Measurements from ENCODE around the gene TLL2. TPM values are rescaled to one million over a fixed set of nuclear protein-coding genes. Genes with fewer than 3 reads are reported as not detected.
A peak's percentile ranks its signal among the peaks of the same experiment; 100 is the strongest.

Gene TLL2
- total and polyA plus RNA-seq, 7 experiments from 2014 or later = 0.24 TPM; not detected in 6

DNA sequence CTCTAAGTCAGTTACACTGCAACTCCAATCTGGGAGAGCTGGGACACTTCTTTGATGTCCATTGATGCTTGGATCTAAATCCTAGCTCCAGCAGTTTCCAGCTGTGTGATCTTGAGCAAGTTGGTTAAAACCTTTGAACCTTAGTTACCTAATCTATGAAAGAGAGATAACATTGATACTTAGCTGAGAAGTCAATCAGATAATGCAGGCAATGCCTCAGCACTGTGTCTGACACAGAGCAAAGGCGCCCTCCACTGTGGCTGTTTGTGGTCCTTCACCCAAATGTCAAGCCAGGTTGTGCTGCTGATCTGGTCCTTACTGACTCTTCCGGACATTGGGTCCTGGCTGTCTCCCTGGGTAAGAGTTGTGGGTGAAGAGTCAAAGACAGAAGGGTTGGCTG lies 189.3 kb downstream of the TLL2 start:
- Histone ChIP-seq H3K4me1 (ENCODE audit: control insufficient read depth in 2 of 2, insufficient read depth in 2 of 2, low read length in 2 of 2) (no peaks in the 10 kb centered on the region), H3K4me3 (ENCODE audit: low read length) (no peak overlapping the region), H3K36me3 (ENCODE audit: control insufficient read depth in 2 of 3, insufficient read depth in 3 of 3, low read length in 3 of 3) (no peaks in the 10 kb centered on the region), H3K27me3 (ENCODE audit: control insufficient read depth in 2 of 2, insufficient read depth in 2 of 2, low read length in 2 of 2) (no peaks in the 10 kb centered on the region), H3K9me3 (ENCODE audit: control insufficient read depth in 2 of 3, low read length in 3 of 3) (no peaks in the 10 kb centered on the region), H3K27ac (ENCODE audit: low read depth, low read length) (no peak overlapping the region)
- ATAC-seq (no peak), DNase-seq (no peak)
- no peaks in the 10 kb centered on the region for H3K9me3 Mint-ChIP-seq
- POLR2A ChIA-PET = no interaction called here
- no peak overlapping the region for H3K4me3 Mint-ChIP-seq
- CTCF ChIA-PET = interaction anchor here (1.3 kb wide), 1 partner anchor 95 kb away, joined by 6 read pairs; no protein-coding TSS in a partner anchor
- H3K27me3 Mint-ChIP-seq = peaks cover 0 to 28% (median 13%) of the 10 kb centered on the region in 5 donors
- H3K27ac Mint-ChIP-seq = no peak overlapping the region
- H3K36me3 Mint-ChIP-seq = no peaks in the 10 kb centered on the region
- intact Hi-C loops (cut with micrococcal nuclease) = no loop called here
- no peaks in the 10 kb centered on the region for H3K4me1 Mint-ChIP-seq

DNA sequence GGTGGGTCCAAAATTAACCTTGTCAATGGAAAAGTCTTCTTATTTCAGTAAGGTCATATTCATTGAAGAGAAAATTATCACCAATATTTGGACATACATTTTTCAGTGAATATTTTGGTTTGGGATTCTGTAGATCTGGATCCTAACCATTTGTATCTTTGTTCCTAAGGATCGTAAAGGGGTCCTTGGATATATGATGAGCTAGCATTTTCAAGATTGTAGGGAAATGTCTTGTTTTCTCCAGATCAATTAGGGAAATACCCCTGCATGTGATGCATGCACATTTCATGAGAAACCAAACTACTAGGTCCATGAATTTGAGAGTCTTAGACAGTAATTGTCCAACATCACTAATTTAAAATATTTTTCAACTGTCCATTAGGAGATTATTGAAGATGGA lies 191.5 kb downstream of the TLL2 start:
- no peak for DNase-seq
- Mint-ChIP-seq H3K36me3 (no peaks in the 10 kb centered on the region), H3K4me1 (peaks cover 0 to 3% (median 0%) of the 10 kb centered on the region in 7 donors), H3K27ac (no peak overlapping the region), H3K27me3 (peaks cover 0 to 24% (median 9%) of the 10 kb centered on the region in 5 donors), H3K4me3 (no peak overlapping the region), H3K9me3 (no peaks in the 10 kb centered on the region)
- H3K9me3 ChIP-seq (ENCODE audit: control insufficient read depth in 2 of 3, low read length in 3 of 3) = no peaks in the 10 kb centered on the region
- ChIA-PET CTCF (interaction anchor here (1.0 to 1.3 kb wide), 2 partner anchors 12 to 53 kb away, joined by 3 to 6 read pairs; no protein-coding TSS in a partner anchor), POLR2A (interaction anchor here (0.8 kb wide), 1 partner anchor 15 kb away, joined by 3 read pairs; no protein-coding TSS in a partner anchor)
- H3K36me3 ChIP-seq (ENCODE audit: control insufficient read depth in 2 of 3, insufficient read depth in 3 of 3, low read length in 3 of 3) = no peaks in the 10 kb centered on the region
- ATAC-seq = no peak
- no peak overlapping the region for H3K27ac ChIP-seq (ENCODE audit: low read depth, low read length)
- H3K4me3 ChIP-seq (ENCODE audit: low read length) = no peak overlapping the region
- no peaks in the 10 kb centered on the region for H3K27me3 ChIP-seq (ENCODE audit: control insufficient read depth in 2 of 2, insufficient read depth in 2 of 2, low read length in 2 of 2)
- intact Hi-C loops (cut with micrococcal nuclease) = no loop called here
- H3K4me1 ChIP-seq (ENCODE audit: control insufficient read depth in 2 of 2, insufficient read depth in 2 of 2, low read length in 2 of 2) = no peaks in the 10 kb centered on the region

DNA sequence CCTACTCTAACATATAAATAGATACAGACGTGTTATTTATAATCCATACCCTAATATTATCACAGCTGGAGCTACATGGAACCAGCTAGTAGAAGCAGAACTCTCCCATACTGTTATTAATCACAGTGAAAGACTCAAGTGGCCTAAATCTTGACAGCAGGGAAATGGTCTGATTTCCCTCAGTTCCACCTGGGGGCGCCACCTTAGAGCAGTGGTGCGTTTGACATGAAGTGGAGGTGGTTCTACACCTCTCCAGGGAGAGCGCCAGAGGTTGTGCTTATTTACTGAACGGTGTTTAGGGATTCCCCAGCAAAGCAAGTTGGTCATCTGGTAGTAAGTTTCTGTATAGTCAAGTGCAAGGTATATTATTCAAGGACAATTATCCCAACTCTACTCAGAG lies 191.9 kb downstream of the TLL2 start:
- no peak overlapping the region for H3K27ac ChIP-seq (ENCODE audit: low read depth, low read length)
- peaks cover 0 to 22% (median 10%) of the 10 kb centered on the region in 5 donors for H3K27me3 Mint-ChIP-seq
- H3K36me3 Mint-ChIP-seq = no peaks in the 10 kb centered on the region
- no peaks in the 10 kb centered on the region for H3K9me3 Mint-ChIP-seq
- peaks cover 0 to 3% (median 0%) of the 10 kb centered on the region in 7 donors for H3K4me1 Mint-ChIP-seq
- no peak overlapping the region for H3K4me3 ChIP-seq (ENCODE audit: low read length)
- H3K9me3 ChIP-seq (ENCODE audit: control insufficient read depth in 2 of 3, low read length in 3 of 3) = no peaks in the 10 kb centered on the region
- H3K27me3 ChIP-seq (ENCODE audit: control insufficient read depth in 2 of 2, insufficient read depth in 2 of 2, low read length in 2 of 2) = no peaks in the 10 kb centered on the region
- DNase-seq (no peak), ATAC-seq (no peak)
- ChIA-PET CTCF (interaction anchor here (1.3 kb wide), 1 partner anchor 13 kb away, joined by 6 read pairs; no protein-coding TSS in a partner anchor), POLR2A (no interaction called here)
- H3K27ac Mint-ChIP-seq = no peak overlapping the region
- H3K36me3 ChIP-seq (ENCODE audit: control insufficient read depth in 2 of 3, insufficient read depth in 3 of 3, low read length in 3 of 3) = no peaks in the 10 kb centered on the region
- no peaks in the 10 kb centered on the region for H3K4me1 ChIP-seq (ENCODE audit: control insufficient read depth in 2 of 2, insufficient read depth in 2 of 2, low read length in 2 of 2)
- H3K4me3 Mint-ChIP-seq = no peak overlapping the region
- intact Hi-C loops (cut with micrococcal nuclease) = no loop called here

DNA sequence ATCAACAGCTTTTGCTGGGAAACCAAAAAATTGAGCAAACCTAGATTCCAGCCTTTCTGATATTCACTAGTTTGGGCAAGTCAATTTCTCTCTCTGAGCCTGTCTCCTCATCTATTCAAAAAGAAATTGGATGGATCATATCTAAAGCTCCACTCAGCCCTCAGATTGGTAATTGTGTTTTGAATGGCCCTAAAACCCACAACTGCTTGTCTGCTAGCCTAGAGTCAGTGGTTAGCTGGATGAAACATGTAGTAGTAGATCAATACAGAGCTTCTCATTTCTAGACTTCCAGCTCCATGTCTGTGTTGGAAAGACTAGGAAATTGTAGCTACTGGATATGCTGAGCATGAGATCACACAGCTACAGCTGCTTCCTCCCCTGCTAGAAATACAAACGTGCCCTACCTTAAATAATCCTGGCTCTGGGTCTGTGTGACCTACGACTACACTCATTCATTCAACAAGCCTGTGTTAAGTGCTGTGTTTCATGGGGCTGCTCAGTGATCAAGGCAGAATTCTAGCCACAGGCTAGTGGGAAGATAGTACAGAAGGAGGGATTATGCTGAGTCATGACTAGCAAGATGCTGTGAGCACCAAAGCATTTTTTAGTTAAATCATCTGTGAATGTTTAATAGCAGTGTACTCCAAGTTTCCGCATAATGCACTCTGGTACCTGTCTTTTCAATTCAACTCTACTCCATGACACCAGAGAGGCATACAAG lies 193.8 kb downstream of the TLL2 start:
- no peak overlapping the region for H3K27ac ChIP-seq (ENCODE audit: low read depth, low read length)
- ChIA-PET POLR2A (no interaction called here), CTCF (interaction anchor here (0.8 to 1.2 kb wide), 2 partner anchors 14 to 90 kb away, joined by 3 to 5 read pairs; no protein-coding TSS in a partner anchor)
- H3K4me1 ChIP-seq (ENCODE audit: control insufficient read depth in 2 of 2, insufficient read depth in 2 of 2, low read length in 2 of 2) = no peaks in the 10 kb centered on the region
- H3K4me3 Mint-ChIP-seq = no peak overlapping the region
- H3K36me3 Mint-ChIP-seq = no peaks in the 10 kb centered on the region
- peaks cover 0 to 17% (median 6%) of the 10 kb centered on the region in 7 donors for H3K4me1 Mint-ChIP-seq
- no peaks in the 10 kb centered on the region for H3K9me3 ChIP-seq (ENCODE audit: control insufficient read depth in 2 of 3, low read length in 3 of 3)
- DNase-seq (no peak), ATAC-seq (no peak)
- no peak overlapping the region for H3K27ac Mint-ChIP-seq
- H3K36me3 ChIP-seq (ENCODE audit: control insufficient read depth in 2 of 3, insufficient read depth in 3 of 3, low read length in 3 of 3) = no peaks in the 10 kb centered on the region
- peaks cover 0 to 20% (median 16%) of the 10 kb centered on the region in 5 donors for H3K27me3 Mint-ChIP-seq
- H3K27me3 ChIP-seq (ENCODE audit: control insufficient read depth in 2 of 2, insufficient read depth in 2 of 2, low read length in 2 of 2) = no peaks in the 10 kb centered on the region
- H3K9me3 Mint-ChIP-seq = no peaks in the 10 kb centered on the region
- intact Hi-C loops (cut with micrococcal nuclease) = no loop called here
- H3K4me3 ChIP-seq (ENCODE audit: low read length) = no peak overlapping the region

DNA sequence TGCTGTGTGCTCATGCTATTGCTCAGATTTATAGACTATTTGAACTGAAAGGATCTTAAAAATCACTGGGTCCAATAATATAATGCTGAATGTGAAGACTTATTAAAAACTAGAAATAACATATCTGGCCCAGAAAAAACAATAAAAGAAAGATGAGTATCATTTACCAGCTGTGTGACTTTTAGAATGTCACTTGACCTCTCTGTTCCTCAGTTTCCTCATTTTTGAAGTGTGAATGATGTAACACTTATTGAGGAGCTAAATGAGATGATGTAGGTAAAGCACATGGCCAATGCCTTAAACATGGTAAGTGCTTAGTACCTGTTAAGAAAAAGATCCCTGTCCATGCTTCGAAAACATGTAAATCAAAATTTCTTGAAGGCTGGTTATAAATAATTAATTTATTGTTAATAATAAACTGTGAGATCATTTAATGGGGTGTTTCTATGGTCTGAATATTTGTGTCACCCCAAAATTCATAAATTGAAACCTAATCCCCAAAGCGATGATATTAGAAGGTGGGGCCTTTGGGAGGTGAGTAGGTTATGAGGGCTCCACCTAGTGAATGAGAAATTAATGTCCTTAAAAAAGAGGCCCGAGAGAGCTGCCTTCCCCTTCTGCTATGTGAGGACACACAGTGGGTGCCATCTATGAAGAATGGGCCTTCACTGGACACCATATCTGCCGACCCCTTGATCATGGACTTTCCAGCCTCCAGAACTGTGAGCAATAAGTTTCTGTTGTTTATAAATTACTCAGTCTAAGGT lies 196.5 kb downstream of the TLL2 start:
- H3K4me3 Mint-ChIP-seq = no peak overlapping the region
- ChIA-PET POLR2A (interaction anchor here (0.6 to 1.3 kb wide), 2 partner anchors 11 to 17 kb away, joined by 3 to 4 read pairs; no protein-coding TSS in a partner anchor), CTCF (interaction anchor here (1.0 to 2.7 kb wide), 3 partner anchors 9 to 88 kb away, joined by 4 to 16 read pairs (median 4); no protein-coding TSS in a partner anchor)
- H3K27me3 ChIP-seq (ENCODE audit: control insufficient read depth in 2 of 2, insufficient read depth in 2 of 2, low read length in 2 of 2) = no peaks in the 10 kb centered on the region
- H3K9me3 ChIP-seq (ENCODE audit: control insufficient read depth in 2 of 3, low read length in 3 of 3) = no peaks in the 10 kb centered on the region
- peak in 1 of 9 donors; percentile 25 for DNase-seq
- no peak for ATAC-seq
- peaks cover 0 to 18% (median 14%) of the 10 kb centered on the region in 5 donors for H3K27me3 Mint-ChIP-seq
- no peaks in the 10 kb centered on the region for H3K9me3 Mint-ChIP-seq
- peak overlapping the region in 1 of 9 donors; percentile 48 for H3K27ac Mint-ChIP-seq
- no peaks in the 10 kb centered on the region for H3K36me3 ChIP-seq (ENCODE audit: control insufficient read depth in 2 of 3, insufficient read depth in 3 of 3, low read length in 3 of 3)
- H3K4me1 ChIP-seq (ENCODE audit: control insufficient read depth in 2 of 2, insufficient read depth in 2 of 2, low read length in 2 of 2) = no peaks in the 10 kb centered on the region
- H3K4me1 Mint-ChIP-seq = peaks cover 0 to 17% (median 7%) of the 10 kb centered on the region in 7 donors
- H3K36me3 Mint-ChIP-seq = no peaks in the 10 kb centered on the region
- no peak overlapping the region for H3K27ac ChIP-seq (ENCODE audit: low read depth, low read length)
- no peak overlapping the region for H3K4me3 ChIP-seq (ENCODE audit: low read length)
- intact Hi-C loops (cut with micrococcal nuclease) = loop anchor here in 1 of 2 donors (1.0 kb wide), 2 partner anchors 88 to 300 kb away; no protein-coding TSS in a partner anchor
